Naive thymus-derived CD4-positive, alpha-beta T cell (primary cell): Measurements from ENCODE around the gene EFCAB9. TPM values are rescaled to one million over a fixed set of nuclear protein-coding genes. Genes with fewer than 3 reads are reported as not detected.

Experiments used
- ATAC-seq: fragments of 150-1000 bp; cut with Tn5 transposase; 2 replicates; pipeline ENCODE4 v1.10.0; 2021; ENCODE audit warnings: mild to moderate bottlenecking, moderate library complexity
- CTCF ChIA-PET: fragments of 350-600 bp; sonication (Branson Sonifier 250); formaldehyde crosslinking; loops from one replicate; lab custom pipeline; 2021; ENCODE audit warnings: antibody characterized with exemption; lab: Charles Lee
- POLR2A ChIA-PET: fragments of 350-600 bp; sonication (Branson Sonifier 250); formaldehyde crosslinking; loops from one replicate; lab custom pipeline; 2021; ENCODE audit warnings: antibody characterized with exemption, inconsistent platforms; lab: Charles Lee
- DNase-seq, 9 donors: peaks; one replicate each; pipeline versions ENCODE4 v3.0.0 to v3.0.0-alpha.2; 2020 to 2022; ENCODE audit warnings: mixed read lengths in 1 of 9
- H3K27ac ChIP-seq: one replicate; pipeline ENCODE4 v1.7.0; 2013; ENCODE audit warnings: mild to moderate bottlenecking, low read depth, low read length, moderate library complexity
- H3K27me3 ChIP-seq, 2 donors: one replicate each; pipeline ENCODE4 v1.7.0; 2013; ENCODE audit warnings: low read length in 2 of 2, mild to moderate bottlenecking in 2 of 2, moderate library complexity in 2 of 2; ENCODE audit not compliant: control insufficient read depth in 2 of 2, insufficient read depth in 2 of 2
- H3K36me3 ChIP-seq, 3 experiments: 1 replicate in 2 of 3; 2 replicates in 1 of 3; pipeline ENCODE4 v1.7.0; 2013; ENCODE audit warnings: low read length in 3 of 3, mild to moderate bottlenecking in 3 of 3, moderate library complexity in 1 of 3; ENCODE audit not compliant: insufficient read depth in 3 of 3, control insufficient read depth in 2 of 3
- H3K4me1 ChIP-seq, 2 donors: one replicate each; pipeline ENCODE4 v1.7.0; 2013; ENCODE audit warnings: low read length in 2 of 2, mild to moderate bottlenecking in 2 of 2, moderate library complexity in 1 of 2; ENCODE audit not compliant: control insufficient read depth in 2 of 2, insufficient read depth in 2 of 2
- H3K4me3 ChIP-seq: 2 replicates; pipeline ENCODE4 v1.7.0; 2013; ENCODE audit warnings: mild to moderate bottlenecking, low read length
- H3K9me3 ChIP-seq, 3 experiments: 1 replicate in 2 of 3; 2 replicates in 1 of 3; pipeline ENCODE4 v1.7.0; 2013; ENCODE audit warnings: low read length in 3 of 3; ENCODE audit not compliant: control insufficient read depth in 2 of 3
- H3K27ac Mint-ChIP-seq, 9 donors: one replicate each; pipeline ENCODE4 v1.8.0; 2020 to 2022; ENCODE audit warnings: mixed read lengths in 9 of 9, mild to moderate bottlenecking in 8 of 9, moderate library complexity in 5 of 9, inconsistent platforms in 2 of 9
- H3K27me3 Mint-ChIP-seq, 5 donors: one replicate each; pipeline ENCODE4 v1.8.0; 2021 to 2022; ENCODE audit warnings: mixed read lengths in 5 of 5, mild to moderate bottlenecking in 1 of 5
- H3K36me3 Mint-ChIP-seq, 5 donors: one replicate each; pipeline ENCODE4 v1.8.0; 2020 to 2022; ENCODE audit warnings: mixed read lengths in 5 of 5, mild to moderate bottlenecking in 3 of 5, inconsistent platforms in 1 of 5
- H3K4me1 Mint-ChIP-seq, 7 donors: one replicate each; pipeline ENCODE4 v1.8.0; 2020 to 2022; ENCODE audit warnings: mixed read lengths in 7 of 7, mild to moderate bottlenecking in 3 of 7, inconsistent platforms in 1 of 7
- H3K4me3 Mint-ChIP-seq, 10 donors: one replicate each; pipeline ENCODE4 v1.8.0; 2020 to 2022; ENCODE audit warnings: mild to moderate bottlenecking in 10 of 10, mixed read lengths in 10 of 10, moderate library complexity in 6 of 10, inconsistent platforms in 2 of 10
- H3K9me3 Mint-ChIP-seq, 11 donors: one replicate each; pipeline ENCODE4 v1.8.0; 2020 to 2022; ENCODE audit warnings: mixed read lengths in 11 of 11, mild to moderate bottlenecking in 4 of 11, inconsistent platforms in 1 of 11, moderate library complexity in 1 of 11
- intact Hi-C, 2 donors: fragments of 100-400 bp; cut with micrococcal nuclease; formaldehyde crosslinking; loops; one replicate each; pipeline ENCODE4 v1.15.1; 2023
- polyA plus RNA-seq, 2 donors: library from polyadenylated mRNA; unstranded; fragments of 300-500 nt; fragmentation: Illumina TruSeq; gene quantifications; one replicate each; pipeline ENCODE4 v1.2.3, GENCODE V29; 2021
- total RNA-seq, 6 experiments: library from RNA in 5 of 6; stranded (reverse) in 5 of 6; gene quantifications; 1 replicate in 5 of 6; 2 replicates in 1 of 6; pipeline ENCODE4 v1.2.3 and lab custom pipeline; 2021 to 2026

The EFCAB9 gene
- total and polyA plus RNA-seq, 7 experiments from 2014 or later: not detected

GRCh38 chr5:172162323-172162986 lies 31.5 kb upstream of the EFCAB9 start:
- no peak for DNase-seq
- no peaks in the 10 kb centered on the region for H3K9me3 Mint-ChIP-seq
- H3K36me3 ChIP-seq: peaks cover 0 to 35% (median 0%) of the 10 kb centered on the region in 3 experiments
- H3K9me3 ChIP-seq: no peaks in the 10 kb centered on the region
- peak overlapping the region; percentile 10 to 90 (median 75) for H3K27ac Mint-ChIP-seq
- no peak for ATAC-seq
- peaks cover 40 to 87% (median 65%) of the 10 kb centered on the region in 7 donors for H3K4me1 Mint-ChIP-seq
- peak overlapping the region; percentile 43 for H3K27ac ChIP-seq
- peak overlapping the region in 4 of 10 donors; percentile 1 to 61 (median 10) for H3K4me3 Mint-ChIP-seq
- H3K27me3 ChIP-seq: no peaks in the 10 kb centered on the region
- POLR2A ChIA-PET: interaction anchor here (0.8 to 9.2 kb wide), 5 partner anchors 8 to 23 kb away, joined by 3 to 57 read pairs (median 3); no protein-coding TSS in a partner anchor
- H3K4me1 ChIP-seq: peaks cover 38 to 43% of the 10 kb centered on the region in 2 donors
- H3K36me3 Mint-ChIP-seq: peaks cover 0 to 25% (median 4%) of the 10 kb centered on the region in 5 donors
- CTCF ChIA-PET: interaction anchor here (1.1 to 2.3 kb wide), 3 partner anchors 11 to 103 kb away, joined by 4 to 9 read pairs (median 7); no protein-coding TSS in a partner anchor
- intact Hi-C loops: no loop called here
- H3K4me3 ChIP-seq: no peak overlapping the region
- H3K27me3 Mint-ChIP-seq: no peaks in the 10 kb centered on the region

GRCh38 chr5:172162987-172163343 lies 31.0 kb upstream of the EFCAB9 start:
- H3K36me3 Mint-ChIP-seq: peaks cover 0 to 27% (median 4%) of the 10 kb centered on the region in 5 donors

GRCh38 chr5:172163346-172163745 lies 30.6 kb upstream of the EFCAB9 start:
- POLR2A ChIA-PET: interaction anchor here (1.2 to 9.2 kb wide), 3 partner anchors 11 to 20 kb away, joined by 3 to 57 read pairs (median 5); no protein-coding TSS in a partner anchor
- CTCF ChIA-PET: interaction anchor here (1.1 to 2.3 kb wide), 3 partner anchors 10 to 104 kb away, joined by 4 to 9 read pairs (median 4); no protein-coding TSS in a partner anchor
- H3K27me3 Mint-ChIP-seq: no peaks in the 10 kb centered on the region
- H3K36me3 Mint-ChIP-seq: peaks cover 0 to 26% (median 4%) of the 10 kb centered on the region in 5 donors
- Histone ChIP-seq H3K27ac (peak overlapping the region; percentile 43), H3K27me3 (no peaks in the 10 kb centered on the region), H3K9me3 (no peaks in the 10 kb centered on the region), H3K36me3 (peaks cover 0 to 30% (median 0%) of the 10 kb centered on the region in 3 experiments), H3K4me3 (no peak overlapping the region), H3K4me1 (peaks cover 47% of the 10 kb centered on the region in 2 donors)
- H3K4me1 Mint-ChIP-seq: peaks cover 44 to 89% (median 68%) of the 10 kb centered on the region in 7 donors
- H3K27ac Mint-ChIP-seq: peak overlapping the region in 8 of 9 donors; percentile 32 to 90 (median 64)
- H3K9me3 Mint-ChIP-seq: no peaks in the 10 kb centered on the region
- intact Hi-C loops: loop anchor here in 1 of 2 donors (1.0 kb wide), 1 partner anchor 12 kb away; no protein-coding TSS in a partner anchor
- no peak for DNase-seq
- ATAC-seq: no peak
- peak overlapping the region in 5 of 10 donors; percentile 2 to 61 (median 34) for H3K4me3 Mint-ChIP-seq

More at GRCh38 chr5:172162987-172163343, 31.0 kb upstream of the EFCAB9 start:
- no peaks in the 10 kb centered on the region for H3K27me3 ChIP-seq
- no peak overlapping the region for H3K4me3 ChIP-seq
- CTCF ChIA-PET: interaction anchor here (1.1 to 2.3 kb wide), 3 partner anchors 11 to 104 kb away, joined by 4 to 9 read pairs (median 4); no protein-coding TSS in a partner anchor
- peak overlapping the region; percentile 43 for H3K27ac ChIP-seq
- no peak for DNase-seq
- peaks cover 43 to 45% of the 10 kb centered on the region in 2 donors for H3K4me1 ChIP-seq
- peak overlapping the region; percentile 10 to 90 (median 63) for H3K27ac Mint-ChIP-seq
- H3K9me3 Mint-ChIP-seq: no peaks in the 10 kb centered on the region
- peaks cover 0 to 33% (median 0%) of the 10 kb centered on the region in 3 experiments for H3K36me3 ChIP-seq
- intact Hi-C loops: loop anchor here in 1 of 2 donors (1.0 kb wide), 1 partner anchor 12 kb away; no protein-coding TSS in a partner anchor
- peaks cover 44 to 89% (median 68%) of the 10 kb centered on the region in 7 donors for H3K4me1 Mint-ChIP-seq
- POLR2A ChIA-PET: interaction anchor here (1.2 to 9.2 kb wide), 3 partner anchors 11 to 21 kb away, joined by 3 to 57 read pairs (median 5); no protein-coding TSS in a partner anchor
- H3K27me3 Mint-ChIP-seq: no peaks in the 10 kb centered on the region
- peak overlapping the region in 3 of 10 donors; percentile 2 to 61 (median 27) for H3K4me3 Mint-ChIP-seq
- ATAC-seq: no peak
- H3K9me3 ChIP-seq: no peaks in the 10 kb centered on the region

GRCh38 chr5:172164769-172165212 lies 29.2 kb upstream of the EFCAB9 start:
- Histone ChIP-seq H3K4me1 (peaks cover 55 to 61% of the 10 kb centered on the region in 2 donors), H3K27ac (peak overlapping the region; percentile 6), H3K27me3 (no peaks in the 10 kb centered on the region), H3K9me3 (no peaks in the 10 kb centered on the region), H3K4me3 (no peak overlapping the region), H3K36me3 (peaks cover 0 to 30% (median 0%) of the 10 kb centered on the region in 3 experiments)
- H3K27ac Mint-ChIP-seq: peak overlapping the region in 4 of 9 donors; percentile 21 to 88 (median 39)
- no peak for ATAC-seq
- intact Hi-C loops: no loop called here
- no peak for DNase-seq
- no peaks in the 10 kb centered on the region for H3K9me3 Mint-ChIP-seq
- peaks cover 0 to 30% (median 4%) of the 10 kb centered on the region in 5 donors for H3K36me3 Mint-ChIP-seq
- H3K4me1 Mint-ChIP-seq: peaks cover 48 to 93% (median 72%) of the 10 kb centered on the region in 7 donors
- ChIA-PET CTCF (interaction anchor here (1.2 to 2.3 kb wide), 2 partner anchors 9 to 21 kb away, joined by 4 to 9 read pairs; no protein-coding TSS in a partner anchor), POLR2A (interaction anchor here (1.1 to 14.6 kb wide), 3 partner anchors 9 to 158 kb away, joined by 4 to 562 read pairs (median 57); partner anchors contain the start of gene STK10)
- peak overlapping the region in 2 of 10 donors; percentile 5 to 9 for H3K4me3 Mint-ChIP-seq
- no peaks in the 10 kb centered on the region for H3K27me3 Mint-ChIP-seq

GRCh38 chr5:172165465-172165864 lies 28.5 kb upstream of the EFCAB9 start:
- H3K36me3 ChIP-seq: peaks cover 0 to 30% (median 0%) of the 10 kb centered on the region in 3 experiments
- intact Hi-C loops: no loop called here
- H3K36me3 Mint-ChIP-seq: peaks cover 0 to 35% (median 8%) of the 10 kb centered on the region in 5 donors
- ATAC-seq (no peak), DNase-seq (no peak)
- POLR2A ChIA-PET: interaction anchor here (1.1 to 14.6 kb wide), 3 partner anchors 9 to 158 kb away, joined by 4 to 562 read pairs (median 57); partner anchors contain the start of gene STK10
- no peaks in the 10 kb centered on the region for H3K9me3 ChIP-seq
- H3K9me3 Mint-ChIP-seq: no peaks in the 10 kb centered on the region
- peak overlapping the region in 2 of 9 donors; percentile 17 to 52 for H3K27ac Mint-ChIP-seq
- H3K27me3 Mint-ChIP-seq: no peaks in the 10 kb centered on the region
- H3K4me1 ChIP-seq: peaks cover 60 to 65% of the 10 kb centered on the region in 2 donors
- H3K4me3 ChIP-seq: no peak overlapping the region
- H3K4me3 Mint-ChIP-seq: no peak overlapping the region
- no peak overlapping the region for H3K27ac ChIP-seq
- peaks cover 52 to 93% (median 76%) of the 10 kb centered on the region in 7 donors for H3K4me1 Mint-ChIP-seq
- CTCF ChIA-PET: interaction anchor here (1.1 to 1.2 kb wide), 2 partner anchors 20 to 114 kb away, joined by 3 to 4 read pairs; no protein-coding TSS in a partner anchor
- no peaks in the 10 kb centered on the region for H3K27me3 ChIP-seq
